NT2/D1 (cell line): ENCODE results near the gene SWSAP1.
"Not testable (repeated sequence)": the region's sequence is repeated elsewhere in the genome, so short reads cannot be mapped to it uniquely, and the experiment has no call there.

Source experiments
- DNase-seq: peaks from one replicate; pipeline ENCODE4 v3.0.0-alpha.2; 2011; ENCODE audit warnings: low read depth, low spot score
- H3K27me3 ChIP-seq: 2 replicates; pipeline ENCODE4 v1.6.0; 2011; ENCODE audit warnings: mild to moderate bottlenecking; ENCODE audit not compliant: insufficient read length, insufficient read depth
- H3K36me3 ChIP-seq: 2 replicates; pipeline ENCODE4 v1.6.1; 2011; ENCODE audit warnings: mild to moderate bottlenecking, low read length, mixed read lengths; ENCODE audit not compliant: insufficient read depth, insufficient read length
- H3K4me1 ChIP-seq: 2 replicates; pipeline ENCODE4 v1.5.1; 2011; ENCODE audit not compliant: insufficient read depth, insufficient read length
- H3K4me3 ChIP-seq: 2 replicates; pipeline ENCODE4 v1.5.1; 2011; ENCODE audit warnings: low read depth; ENCODE audit not compliant: insufficient read length
- H3K9ac ChIP-seq: 2 replicates; pipeline ENCODE4 v1.6.0; 2011; ENCODE audit warnings: low read depth; ENCODE audit not compliant: insufficient read length
- H3K9me3 ChIP-seq: 2 replicates; pipeline ENCODE4 v1.5.1; 2011; ENCODE audit warnings: mild to moderate bottlenecking, low read length; ENCODE audit not compliant: insufficient read depth
- SUZ12 ChIP-seq: IDR thresholded peaks from 2 replicates; pipeline ENCODE4 v1.6.1; 2011; ENCODE audit not compliant: insufficient read length, insufficient read depth; ENCODE audit errors: extremely low read depth
- YY1 ChIP-seq: IDR thresholded peaks from 2 replicates; pipeline ENCODE4 v1.6.1; 2011; ENCODE audit not compliant: insufficient read length, insufficient read depth
- ZNF274 ChIP-seq: IDR thresholded peaks from 2 replicates; pipeline ENCODE4 v1.6.1; 2011; ENCODE audit warnings: mild to moderate bottlenecking, low read depth, low read length

SWSAP1 gene

GRCh38 chr19:11399667-11400066 is 25.2 kb downstream of the SWSAP1 start:
- Histone ChIP-seq H3K4me3 (no peak overlapping the region), H3K4me1 (peaks cover 4% of the 10 kb centered on the region), H3K36me3 (no peaks in the 10 kb centered on the region), H3K27me3 (no peaks in the 10 kb centered on the region), H3K9ac (no peak overlapping the region), H3K9me3 (no peaks in the 10 kb centered on the region)
- no peak for DNase-seq
- TF ChIP-seq YY1, result no peak
- no peak for TF ChIP-seq ZNF274
- TF ChIP-seq SUZ12, result no peak

GRCh38 chr19:11400798-11401197 is 26.3 kb downstream of the SWSAP1 start:
- Histone ChIP-seq H3K9ac (no peak overlapping the region), H3K27me3 (no peaks in the 10 kb centered on the region), H3K9me3 (no peaks in the 10 kb centered on the region), H3K4me1 (peaks cover 4% of the 10 kb centered on the region), H3K4me3 (no peak overlapping the region), H3K36me3 (no peaks in the 10 kb centered on the region)
- no peak for DNase-seq
- no peak for TF ChIP-seq ZNF274
- TF ChIP-seq YY1, result no peak

GRCh38 chr19:11401808-11402543 is 27.5 kb downstream of the SWSAP1 start:
- Histone ChIP-seq H3K9ac (no peak overlapping the region), H3K9me3 (no peaks in the 10 kb centered on the region), H3K36me3 (no peaks in the 10 kb centered on the region), H3K4me1 (peaks cover 5% of the 10 kb centered on the region), H3K27me3 (peaks cover 2% of the 10 kb centered on the region), H3K4me3 (no peak overlapping the region)
- no peak for DNase-seq
- TF ChIP-seq ZNF274, result no peak
- TF ChIP-seq YY1, result no peak
- no peak for TF ChIP-seq SUZ12

- Histone ChIP-seq H3K36me3 (no peaks in the 10 kb centered on the region), H3K4me3 (no peak overlapping the region), H3K9ac (no peak overlapping the region), H3K4me1 (peaks cover 4% of the 10 kb centered on the region), H3K9me3 (no peaks in the 10 kb centered on the region), H3K27me3 (peaks cover 2% of the 10 kb centered on the region)
- TF ChIP-seq YY1 (no peak), ZNF274 (no peak), SUZ12 (no peak)
- no peak for DNase-seq
Measured at GRCh38 chr19:11404588-11405222, 30.2 kb downstream of the SWSAP1 start.

- DNase-seq, result no peak
- TF ChIP-seq ZNF274 (no peak), YY1 (no peak)
- Histone ChIP-seq H3K4me3 (peak overlapping the region; percentile 22), H3K27me3 (peaks cover 2% of the 10 kb centered on the region), H3K36me3 (no peaks in the 10 kb centered on the region), H3K9me3 (no peaks in the 10 kb centered on the region), H3K4me1 (peaks cover 5% of the 10 kb centered on the region), H3K9ac (peak overlapping the region; percentile 17)
Measured at GRCh38 chr19:11405846-11406643, 31.6 kb downstream of the SWSAP1 start.

GRCh38 chr19:11406703-11407236 is 32.3 kb downstream of the SWSAP1 start:
- H3K9me3 ChIP-seq, H3K36me3 ChIP-seq, H3K4me3 ChIP-seq, DNase-seq, H3K4me1 ChIP-seq, H3K27me3 ChIP-seq: not testable (repeated sequence)
- peak overlapping the region; percentile 0 for H3K9ac ChIP-seq

GRCh38 chr19:11408591-11408990 is 34.1 kb downstream of the SWSAP1 start:
- H3K36me3 ChIP-seq, result no peaks in the 10 kb centered on the region
- TF ChIP-seq ZNF274, result no peak
- TF ChIP-seq SUZ12, result no peak
- TF ChIP-seq YY1, result no peak
- DNase-seq, result no peak
- H3K9ac ChIP-seq, result no peak overlapping the region
- H3K27me3 ChIP-seq, result peaks cover 2% of the 10 kb centered on the region
- H3K4me3 ChIP-seq, result no peak overlapping the region
- H3K4me1 ChIP-seq, result peaks cover 5% of the 10 kb centered on the region
- H3K9me3 ChIP-seq, result no peaks in the 10 kb centered on the region
